Fibroblast of skin of right quadriceps (primary cell): ENCODE results near the gene LHFPL2.

Experiments
- DNase-seq: peaks from one replicate; pipeline ENCODE4 v3.0.0-alpha.2; 2013

The LHFPL2 gene

DNA sequence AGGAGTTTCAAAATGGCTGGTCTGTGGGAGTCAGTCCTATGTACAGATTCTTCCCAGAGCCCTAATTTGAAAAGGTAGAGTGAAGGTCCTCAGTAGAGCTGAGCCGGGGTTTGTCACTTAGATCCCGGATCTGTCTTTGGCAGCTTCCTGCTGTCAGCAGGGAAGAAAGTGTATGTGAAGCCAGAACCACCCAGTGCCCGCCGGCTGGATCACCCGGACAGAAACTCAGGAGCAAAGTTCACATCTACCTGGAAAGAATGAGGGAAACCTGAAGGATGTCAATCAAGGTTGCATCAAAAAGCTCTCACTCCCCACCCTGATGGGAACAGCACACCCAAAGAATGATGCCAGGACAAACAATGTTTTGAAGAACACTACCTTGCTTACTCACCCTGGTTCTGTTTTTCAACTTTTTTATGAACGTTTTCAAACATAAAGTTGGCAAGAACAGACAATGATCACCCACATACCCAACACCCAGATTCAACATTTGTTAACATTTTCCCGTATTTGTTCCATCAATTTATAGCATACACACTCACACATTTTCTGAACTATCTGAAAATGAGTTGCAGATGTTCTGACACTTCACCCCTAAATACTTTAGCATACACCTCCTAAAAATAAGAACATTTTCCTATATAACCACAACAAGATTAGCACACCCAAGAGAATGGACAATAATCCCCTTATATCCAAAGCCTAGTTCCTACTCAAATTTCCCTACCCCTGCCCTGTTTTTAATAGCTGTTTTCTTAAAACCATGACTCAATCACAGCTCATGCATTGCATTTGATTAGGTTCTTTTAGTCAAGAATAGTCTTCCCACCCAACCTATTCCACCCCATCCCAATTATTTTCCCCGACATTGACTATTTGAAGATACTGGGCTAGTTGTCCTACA, 133.9 kb downstream of the LHFPL2 start:
- peak; percentile 67 for DNase-seq

DNA sequence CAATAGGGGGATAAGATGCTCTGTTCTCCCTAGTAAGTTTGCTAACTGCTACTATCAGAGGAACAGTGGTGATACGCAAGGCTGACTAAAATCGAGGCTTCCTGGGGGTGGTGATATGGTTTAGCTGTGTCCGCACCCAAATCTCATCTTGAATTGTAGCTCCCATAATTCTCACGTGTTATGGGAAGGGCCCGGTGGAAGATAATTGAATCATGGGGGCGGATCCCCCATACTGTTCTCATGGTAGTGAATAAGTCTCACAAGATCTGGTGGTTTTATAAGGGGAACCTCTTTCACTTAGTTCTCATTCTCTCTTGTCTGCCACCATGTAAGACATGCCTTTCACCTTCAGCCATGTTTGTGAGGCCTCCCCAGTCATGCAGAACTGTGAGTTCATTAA, 135.1 kb downstream of the LHFPL2 start:
- DNase-seq, result no peak

DNA sequence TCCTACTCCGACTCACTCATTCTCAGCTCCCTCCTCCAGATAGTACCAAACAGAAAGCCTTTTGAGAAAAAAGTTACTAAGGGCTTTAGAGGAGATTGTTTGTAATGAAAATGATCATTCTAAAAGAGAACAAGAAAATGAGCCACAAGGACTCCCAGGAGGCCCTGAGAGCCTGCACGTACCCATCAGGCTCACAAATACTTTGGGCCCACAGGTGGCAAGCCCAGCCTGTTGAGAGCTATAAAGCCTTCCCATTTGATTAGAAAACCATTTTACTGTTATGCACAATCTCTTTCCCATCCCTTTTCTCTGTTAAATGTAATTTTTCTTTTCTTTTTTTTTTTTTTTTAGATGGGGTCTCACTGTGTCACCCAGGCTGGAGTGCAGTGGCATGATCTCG, 136.1 kb downstream of the LHFPL2 start:
- DNase-seq, result no peak

DNA sequence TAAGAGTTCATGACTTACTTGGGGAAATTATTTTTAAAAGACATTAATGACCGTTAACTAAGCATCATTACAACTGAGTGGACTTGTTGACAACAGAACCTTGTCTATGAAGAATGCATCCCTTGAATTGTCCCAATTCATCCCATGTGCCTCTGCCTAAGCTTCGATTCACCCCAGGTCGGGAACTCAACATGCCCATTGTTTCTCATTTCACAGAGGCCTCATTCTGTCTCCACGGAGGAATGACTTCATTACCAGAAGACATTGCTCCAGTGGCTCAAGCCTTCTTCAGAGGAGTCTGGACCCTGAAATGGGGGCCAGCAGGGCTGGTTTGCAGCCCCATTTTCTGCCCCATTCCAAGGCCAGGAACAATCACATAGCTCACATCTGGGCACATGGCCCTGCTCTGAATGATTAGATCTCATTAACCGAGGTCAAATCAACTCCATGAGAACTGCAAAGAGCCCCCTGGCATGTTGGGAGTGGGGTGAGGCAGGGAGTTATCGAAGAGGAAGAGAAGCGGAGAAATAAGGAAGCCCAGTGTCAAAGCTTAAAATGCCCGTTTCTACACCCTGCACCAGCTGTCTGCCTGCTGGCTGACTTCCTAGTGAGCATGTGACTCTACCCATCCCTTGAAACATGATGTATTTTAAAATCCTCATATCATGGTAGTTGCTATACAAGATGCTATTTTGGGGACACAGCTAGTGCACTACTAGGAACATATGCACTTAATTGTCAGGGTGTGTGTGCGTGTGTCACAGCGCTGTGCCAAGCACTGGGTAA, 137.3 kb downstream of the LHFPL2 start:
- DNase-seq, result no peak

DNA sequence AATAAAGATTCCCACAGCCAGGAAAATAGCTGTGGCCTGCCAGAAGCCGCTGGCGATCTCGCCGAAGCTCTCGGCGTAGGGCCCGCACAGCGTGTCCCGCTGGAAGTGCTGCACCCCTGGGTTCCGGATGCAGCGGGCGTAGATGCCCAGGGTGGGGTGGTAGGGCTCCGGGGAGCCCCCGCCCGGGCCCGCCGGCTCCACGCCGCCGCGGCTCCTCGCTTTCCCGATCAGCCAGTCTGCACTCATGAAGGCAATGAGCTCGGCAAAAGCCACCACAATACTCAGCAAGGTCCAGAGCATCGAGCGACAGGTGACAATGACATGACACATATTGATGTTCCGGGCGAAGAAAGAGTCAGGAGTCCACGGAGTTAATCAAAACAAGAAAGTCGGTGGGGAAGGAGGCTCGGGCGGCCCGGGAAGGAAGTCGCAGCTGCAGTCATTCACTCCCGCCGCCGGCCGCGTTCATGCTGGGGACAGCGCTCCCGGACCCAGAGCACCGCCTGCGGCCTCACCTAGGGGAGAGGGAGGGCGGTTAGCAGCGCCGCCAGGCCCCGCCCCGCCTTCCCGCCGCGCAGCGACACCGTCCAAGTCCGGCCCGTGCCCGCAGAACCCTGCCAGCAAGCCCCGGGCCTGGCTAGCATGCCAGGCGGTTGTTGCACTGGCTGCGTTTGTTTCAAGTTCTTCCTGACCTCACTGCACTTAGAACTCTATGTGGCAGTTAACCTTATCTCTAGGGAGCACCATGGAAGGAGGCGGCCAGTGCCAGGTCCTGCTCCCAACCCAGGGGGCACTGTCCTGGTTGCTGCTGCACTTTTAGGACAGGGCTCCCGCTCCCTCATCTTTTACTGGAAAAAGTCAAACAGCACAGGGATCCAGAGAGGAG, 138.4 kb downstream of the LHFPL2 start:
- no peak for DNase-seq

DNA sequence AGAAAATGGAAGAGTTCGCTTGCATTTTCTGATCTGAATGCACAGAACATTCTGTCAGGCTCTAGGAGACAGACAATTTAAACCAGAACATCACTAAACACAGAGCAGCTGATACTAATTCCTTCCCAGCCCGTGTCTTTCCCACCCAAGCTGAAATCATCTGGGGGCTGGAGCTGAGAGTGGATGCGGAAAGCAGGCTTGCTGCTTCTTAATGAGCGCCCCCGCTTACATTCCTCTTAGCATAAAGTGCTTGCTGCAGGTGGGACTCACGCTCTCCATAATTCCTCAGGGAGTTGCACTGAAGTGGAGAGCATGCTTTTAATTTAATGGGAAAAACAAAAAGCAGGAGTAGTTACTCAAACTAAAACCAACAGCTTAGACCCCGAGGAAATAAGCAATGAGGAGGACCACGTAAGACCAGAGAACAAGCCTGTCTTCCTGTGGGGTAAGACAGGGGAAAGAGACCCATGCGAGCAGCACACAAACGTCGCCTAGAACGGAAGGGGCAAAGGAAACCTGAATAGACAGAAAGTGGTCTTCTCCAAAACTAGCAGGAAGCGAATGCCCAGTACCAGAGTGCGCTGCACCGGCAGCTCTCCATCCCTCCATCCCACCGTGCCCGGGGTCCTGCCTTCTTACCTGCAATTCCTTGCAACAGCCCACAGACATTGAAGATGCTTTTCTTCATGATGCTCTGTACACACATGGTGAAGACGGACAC, 139.3 kb downstream of the LHFPL2 start:
- no peak for DNase-seq

DNA sequence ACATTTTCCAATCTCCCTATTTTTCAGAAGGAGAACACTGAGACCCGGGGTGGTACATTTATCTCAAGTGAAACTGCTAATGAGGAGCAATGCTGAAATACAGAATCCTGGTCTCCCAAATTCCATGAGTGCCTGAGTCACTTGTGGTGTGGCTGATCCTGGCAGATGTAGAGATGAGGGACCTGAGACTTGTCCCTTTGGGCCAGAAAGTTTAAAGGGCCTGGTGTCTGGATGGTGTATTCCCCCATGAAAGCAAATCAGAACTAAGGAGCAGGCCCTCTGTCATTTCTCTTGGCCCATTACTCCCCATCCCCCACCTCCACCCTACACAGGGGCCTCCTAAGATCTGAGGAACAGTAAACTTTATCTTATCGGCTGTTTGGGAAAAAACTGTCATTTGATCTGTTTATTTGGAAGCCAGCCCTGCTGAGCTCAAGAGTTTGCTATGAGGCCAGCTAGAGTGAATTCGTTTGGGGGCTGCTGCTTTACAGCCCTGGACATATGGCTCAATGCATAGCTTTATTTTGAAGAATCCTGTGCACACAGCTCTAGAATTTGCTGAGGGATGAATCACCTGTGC, 140.3 kb downstream of the LHFPL2 start:
- peak; percentile 65 for DNase-seq

DNA sequence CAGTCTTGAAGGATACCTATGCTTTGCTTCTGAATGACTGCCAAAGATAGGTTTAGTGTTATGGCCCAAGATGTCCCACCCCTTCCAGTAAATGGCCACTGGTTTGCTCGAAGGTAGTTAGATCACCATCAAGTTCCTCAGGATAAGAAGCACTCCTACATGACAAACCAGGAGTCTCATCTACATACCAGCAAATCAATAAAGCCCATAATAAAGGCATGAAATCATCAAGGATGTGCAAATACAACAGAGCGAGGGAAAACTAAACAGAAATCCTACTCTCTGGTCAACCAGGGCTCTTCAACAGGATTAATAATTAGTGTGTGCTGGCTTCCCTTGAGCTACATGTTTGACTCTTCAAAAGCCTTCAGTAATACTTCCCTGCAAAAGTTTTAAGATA, 141.0 kb downstream of the LHFPL2 start:
- no peak for DNase-seq

DNA sequence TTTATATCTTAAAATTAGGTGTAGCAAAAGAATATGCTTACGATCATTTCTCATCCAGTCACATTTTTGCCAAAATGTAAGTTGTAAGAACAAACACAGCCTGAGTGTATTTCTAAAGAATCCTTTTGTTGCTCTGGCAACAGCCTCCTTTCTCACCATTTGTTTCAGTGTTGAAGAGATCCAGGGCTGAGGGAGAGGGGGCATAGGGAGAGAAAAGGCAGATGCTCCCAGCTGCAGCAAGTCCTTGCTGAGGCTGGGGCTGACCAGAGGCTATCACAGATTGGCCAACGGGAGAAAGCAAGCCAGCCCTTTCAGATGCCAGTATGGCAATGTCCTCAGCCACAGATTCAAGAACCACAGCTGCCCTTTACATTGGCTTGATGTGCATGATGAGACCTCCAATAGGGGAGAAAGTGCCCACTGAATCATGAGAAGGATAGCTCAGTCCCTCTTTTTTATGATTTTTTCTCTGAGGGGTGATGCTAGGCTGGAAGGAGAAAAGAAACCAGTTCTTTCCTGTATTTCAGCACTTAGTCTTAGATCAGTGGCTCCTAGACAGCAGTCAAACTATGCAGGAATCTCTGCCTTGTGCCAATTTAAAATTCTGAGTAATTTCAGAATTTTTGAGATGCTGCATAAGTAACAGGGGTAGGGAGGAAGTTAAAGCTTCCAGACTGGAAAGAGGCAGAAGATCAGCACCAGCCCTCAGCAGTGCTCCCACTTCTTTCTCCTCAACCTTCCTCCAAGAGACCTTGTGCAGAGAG, 142.1 kb downstream of the LHFPL2 start:
- DNase-seq, result peak; percentile 46

DNA sequence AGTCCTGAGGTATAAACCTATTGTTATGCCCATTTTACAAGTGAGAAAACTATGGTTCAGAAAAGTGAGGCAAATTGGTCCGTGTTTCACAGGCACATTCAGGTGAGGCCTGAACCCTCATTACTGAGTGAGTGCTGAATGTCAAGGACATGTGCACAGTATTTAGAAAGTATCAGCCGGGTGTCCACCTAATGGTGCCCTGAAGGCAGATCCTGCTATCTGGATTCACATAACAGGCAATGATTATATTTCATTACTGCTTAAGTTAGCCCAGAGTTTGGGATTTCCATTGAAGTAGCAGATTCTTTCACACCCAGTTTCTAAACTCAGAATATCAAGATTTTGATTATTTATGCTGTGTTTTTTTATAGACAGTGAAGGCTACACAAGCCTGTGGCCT, 142.7 kb downstream of the LHFPL2 start:
- no peak for DNase-seq

DNA sequence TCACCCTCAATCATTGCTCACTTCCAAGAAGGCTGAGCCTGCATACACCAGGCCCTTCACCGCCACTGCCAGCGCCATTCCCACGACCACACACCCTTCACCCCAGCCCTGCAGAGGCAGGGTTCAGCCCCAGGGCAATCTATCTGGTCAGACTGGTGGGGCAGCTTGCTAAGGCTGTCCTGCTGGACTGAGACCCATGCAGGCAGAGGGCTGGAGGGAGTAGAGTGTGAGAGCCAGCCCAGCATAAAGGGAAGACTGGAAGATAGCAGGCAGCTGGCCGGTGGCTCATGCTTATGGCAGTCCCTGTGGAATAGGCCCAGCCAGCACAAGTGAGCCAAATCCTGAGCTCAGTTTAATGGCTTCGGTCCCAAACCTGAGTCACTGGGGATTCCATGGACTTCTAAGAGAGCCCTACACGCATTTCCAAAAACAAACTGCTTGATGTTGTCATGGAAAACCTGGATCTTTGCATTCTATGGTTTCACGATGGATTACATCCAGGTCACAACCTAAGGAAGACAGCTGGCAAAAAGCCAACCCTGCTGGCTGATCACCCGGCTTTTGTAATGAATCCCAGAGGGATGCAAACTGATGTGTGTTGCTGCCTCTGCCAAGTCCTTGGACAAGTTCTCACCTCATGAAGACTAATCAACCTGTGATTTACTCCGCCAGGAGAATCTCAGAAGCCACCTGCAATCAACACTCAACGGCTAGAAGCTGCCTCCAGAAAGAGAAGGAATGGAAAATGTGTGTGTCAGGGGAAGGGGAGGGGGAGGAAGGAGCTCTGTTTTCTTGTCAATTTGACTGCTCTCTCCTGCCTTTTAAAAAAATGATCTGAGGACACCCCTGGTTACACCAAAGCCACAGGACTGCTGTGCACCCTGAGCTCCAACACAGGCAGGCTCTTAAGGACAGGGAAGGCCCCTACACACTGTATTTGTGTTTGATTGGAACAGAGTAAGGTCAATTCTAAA, 143.6 kb downstream of the LHFPL2 start:
- peak; percentile 99 for DNase-seq

DNA sequence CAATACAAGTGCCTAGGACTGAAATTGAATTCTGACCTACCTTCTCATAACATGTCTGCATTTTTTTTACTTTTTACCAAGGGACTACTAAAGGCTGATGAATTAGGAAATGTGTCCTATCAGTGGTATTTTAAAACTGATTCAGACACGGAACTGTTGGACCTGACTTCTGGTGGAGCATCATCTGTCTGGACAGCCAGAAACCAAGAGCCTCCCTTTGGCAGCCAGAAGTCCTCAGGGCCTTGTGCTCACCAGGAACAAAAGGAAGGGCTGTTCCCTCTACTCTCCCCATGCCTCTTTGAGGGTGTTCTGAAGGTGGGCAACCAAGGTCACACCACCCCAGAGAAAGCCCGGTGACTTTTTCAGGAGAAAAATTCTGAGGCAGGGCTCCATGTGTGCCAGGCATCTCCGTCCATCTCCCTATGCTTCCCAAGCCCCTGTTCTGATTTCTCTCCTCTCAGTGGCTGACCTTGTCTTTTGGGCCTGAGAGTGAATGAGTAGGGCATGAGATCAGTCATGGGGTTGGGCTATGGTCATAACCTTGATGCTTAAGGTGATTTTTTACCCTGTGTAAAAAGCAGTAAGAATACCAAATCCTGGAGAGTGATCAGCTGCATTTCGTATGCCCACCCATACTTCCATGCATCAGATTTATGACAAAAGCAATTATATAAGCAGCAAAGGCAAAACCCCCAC, 144.5 kb downstream of the LHFPL2 start:
- no peak for DNase-seq

DNA sequence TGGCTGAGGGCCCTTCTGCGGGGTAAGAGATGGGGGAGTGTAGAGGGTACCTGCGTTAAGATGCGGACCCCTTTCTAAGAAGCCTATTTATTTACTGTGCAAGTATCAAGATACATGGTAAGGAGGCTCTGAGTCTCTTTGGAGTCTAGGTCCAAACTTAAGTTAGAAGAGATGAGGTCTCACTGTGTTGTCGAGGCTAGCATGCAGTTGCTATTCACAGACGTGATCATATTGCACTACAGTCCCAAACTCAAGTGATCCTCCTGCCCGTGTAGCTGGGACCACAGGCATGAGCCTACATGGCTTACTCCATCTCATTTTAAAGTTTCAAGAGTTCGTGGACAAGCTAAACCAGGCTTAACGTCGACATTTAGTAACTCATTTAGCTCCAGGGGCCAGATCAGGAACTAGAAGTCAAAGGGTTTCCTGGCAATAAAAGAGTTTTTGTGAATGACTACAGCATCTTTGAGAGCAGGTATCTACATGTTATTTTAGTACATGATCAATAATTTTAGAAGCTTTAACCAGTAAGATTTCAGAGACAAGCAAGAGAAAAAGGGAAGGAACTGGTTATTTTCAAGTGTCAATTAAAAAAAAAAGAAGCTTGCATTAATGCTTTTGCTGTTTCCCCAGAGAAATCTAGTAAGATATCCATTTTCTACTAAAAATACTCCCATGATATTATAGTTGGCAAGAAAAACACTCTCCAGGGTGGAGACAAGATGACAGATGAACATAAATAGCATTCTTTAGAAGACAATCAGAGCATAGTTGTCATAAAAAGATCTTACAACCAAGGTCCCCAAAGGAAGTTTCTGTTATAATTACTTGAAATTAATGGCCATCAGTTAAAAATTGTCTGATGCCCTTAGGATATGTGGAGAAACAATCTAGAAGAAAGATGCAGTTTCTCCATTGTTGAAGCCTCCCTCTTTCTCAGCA, 146.9 kb downstream of the LHFPL2 start:
- peak; percentile 62 for DNase-seq

DNA sequence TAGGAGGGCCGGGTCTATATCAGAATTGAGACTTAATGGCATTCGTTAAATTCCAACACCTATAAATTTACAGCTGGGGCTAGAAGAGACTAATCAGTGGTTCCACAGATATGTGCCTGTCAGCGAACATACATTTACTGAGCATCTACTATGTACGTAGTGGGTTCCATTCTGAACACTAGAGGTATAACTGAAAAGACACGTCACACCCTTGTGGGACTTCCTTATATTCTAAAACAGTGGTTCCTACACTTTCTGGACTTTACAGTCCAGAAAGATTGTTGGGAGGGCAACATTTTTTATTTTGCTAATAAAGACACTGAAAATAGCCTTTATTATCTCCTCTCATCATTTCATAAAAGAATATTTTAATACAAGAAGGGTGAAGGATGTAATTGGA, 147.7 kb downstream of the LHFPL2 start:
- no peak for DNase-seq

DNA sequence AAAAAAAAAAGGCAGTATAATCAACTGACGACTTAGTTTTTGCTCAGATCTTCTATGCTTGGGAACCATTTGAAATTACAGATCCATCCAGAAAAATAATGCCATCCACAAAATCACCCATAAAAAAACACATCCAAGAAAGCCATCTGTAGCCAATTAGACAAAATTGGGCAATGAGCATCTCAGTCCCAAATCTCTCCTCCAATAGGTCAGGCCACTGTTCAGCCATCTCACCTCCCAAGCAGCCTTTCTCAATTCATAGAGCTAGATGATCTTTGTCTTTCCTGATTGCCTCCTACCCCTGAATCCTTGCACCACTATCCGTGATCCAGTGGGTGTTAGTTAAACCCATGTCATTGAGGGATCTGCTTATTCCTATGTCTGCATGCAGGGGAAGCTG, 148.5 kb downstream of the LHFPL2 start:
- no peak for DNase-seq

DNA sequence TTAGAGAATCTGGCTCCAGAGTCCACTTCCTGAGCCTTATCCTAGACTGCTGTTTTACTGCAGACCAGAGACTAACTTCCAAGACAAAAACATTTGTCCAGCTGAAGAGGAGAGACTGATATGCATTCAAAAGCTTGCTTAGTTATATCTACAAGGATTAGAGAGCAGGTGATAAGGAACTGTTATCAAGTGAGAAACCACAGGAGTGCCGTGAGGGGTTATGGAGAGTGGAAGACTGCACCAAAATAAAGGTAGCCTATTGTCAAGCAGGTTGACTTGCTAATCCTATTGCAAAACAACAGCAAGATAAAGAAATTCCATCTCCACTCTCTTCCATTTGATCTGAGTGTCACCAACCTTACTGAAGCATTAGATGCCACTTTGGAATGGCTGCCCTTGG, 149.1 kb downstream of the LHFPL2 start:
- no peak for DNase-seq

DNA sequence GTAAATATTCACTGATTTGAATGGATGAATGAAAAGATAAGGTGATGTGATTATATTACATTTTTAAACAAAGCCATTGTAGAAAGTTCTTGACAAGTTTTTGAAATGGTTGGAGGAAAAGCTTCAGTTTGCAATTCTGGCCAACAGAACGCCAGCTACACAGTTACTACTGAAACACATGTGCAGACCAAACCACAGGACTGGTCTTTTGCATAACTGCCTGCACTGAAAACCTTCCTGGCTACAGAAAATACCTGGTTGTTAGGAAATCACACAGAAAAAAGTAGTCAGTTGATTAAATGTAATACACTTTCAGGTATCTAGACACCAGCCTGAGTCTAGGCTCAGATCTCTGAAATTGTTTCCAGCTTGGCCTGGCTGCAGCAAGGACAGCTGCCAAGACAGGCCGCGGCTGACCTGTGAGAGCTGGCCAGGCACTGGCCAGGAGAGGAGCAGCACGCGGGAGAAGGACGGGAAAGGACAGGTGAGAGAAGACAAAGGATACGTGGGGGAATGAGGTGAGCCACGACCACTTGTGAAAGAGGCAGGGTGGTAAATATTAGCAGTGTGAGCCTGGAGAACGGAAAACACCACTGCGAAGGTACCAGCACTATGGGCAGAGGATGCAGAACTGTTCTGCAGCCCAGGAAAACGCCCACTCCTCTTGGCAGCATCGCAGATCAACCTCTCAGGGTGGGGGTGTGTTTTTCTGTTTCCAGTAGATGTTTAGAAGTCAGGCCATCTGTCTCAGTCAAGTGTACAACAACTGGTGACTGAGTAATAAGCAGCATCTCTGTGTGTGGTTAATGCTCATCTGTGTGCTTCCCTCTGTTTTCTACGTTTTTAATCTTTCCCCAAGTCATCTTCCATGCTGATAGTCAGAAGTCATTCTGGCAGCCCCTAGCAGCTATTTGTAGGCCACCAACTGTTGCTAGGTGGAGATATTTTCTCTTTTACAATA, 150.7 kb downstream of the LHFPL2 start:
- no peak for DNase-seq
